Mesenchymal stem cell (in vitro differentiated cells and primary cell): ENCODE results near the gene TRIM25.
A peak's percentile ranks its signal among the peaks of the same experiment; 100 is the strongest.

ENCODE experiments used
- DNase-seq: peaks from one replicate; pipeline ENCODE4 v3.0.0-alpha.2; 2013
- H2AFZ ChIP-seq: one replicate; pipeline ENCODE4 v1.6.1; 2013; ENCODE audit warnings: low read depth, mild to moderate bottlenecking, control low read depth, inconsistent platforms, low read length, moderate library complexity
- H2AK5ac ChIP-seq: 2 replicates; pipeline ENCODE4 v1.6.1; 2013; ENCODE audit warnings: low read length, moderate library complexity, mild to moderate bottlenecking, inconsistent platforms; ENCODE audit not compliant: severe bottlenecking
- H2BK120ac ChIP-seq: one replicate; pipeline ENCODE4 v1.6.1; 2013; ENCODE audit warnings: low read depth, mild to moderate bottlenecking, inconsistent platforms, low read length, moderate library complexity
- H2BK12ac ChIP-seq, 2 experiments: one replicate each; pipeline ENCODE4 v1.6.1; 2013; ENCODE audit warnings: inconsistent platforms in 2 of 2, low read length in 2 of 2, mild to moderate bottlenecking in 2 of 2, moderate library complexity in 2 of 2, control low read depth in 1 of 2
- H2BK15ac ChIP-seq: one replicate; pipeline ENCODE4 v1.6.1; 2013; ENCODE audit warnings: mild to moderate bottlenecking, low read depth, inconsistent platforms; ENCODE audit not compliant: poor library complexity, severe bottlenecking
- H2BK5ac ChIP-seq: 2 replicates; pipeline ENCODE4 v1.6.1; 2013; ENCODE audit warnings: low read depth, mild to moderate bottlenecking, low read length, control low read depth, inconsistent platforms; ENCODE audit not compliant: poor library complexity, severe bottlenecking
- H3K14ac ChIP-seq, 2 experiments: one replicate each; pipeline ENCODE4 v1.6.1; 2013; ENCODE audit warnings: inconsistent platforms in 2 of 2, low read length in 2 of 2, control low read depth in 1 of 2, mild to moderate bottlenecking in 1 of 2, moderate library complexity in 1 of 2
- H3K18ac ChIP-seq, 2 experiments: one replicate each; pipeline ENCODE4 v1.6.1; 2013; ENCODE audit warnings: inconsistent platforms in 2 of 2, low read length in 2 of 2, control low read depth in 1 of 2, low read depth in 1 of 2, mild to moderate bottlenecking in 1 of 2
- H3K23ac ChIP-seq, 2 experiments: one replicate each; pipeline ENCODE4 v1.6.1; 2013; ENCODE audit warnings: inconsistent platforms in 2 of 2, low read length in 2 of 2, mild to moderate bottlenecking in 2 of 2, moderate library complexity in 2 of 2, control low read depth in 1 of 2
- H3K27ac ChIP-seq: 2 replicates; pipeline ENCODE4 v1.5.1; 2013; ENCODE audit warnings: mild to moderate bottlenecking, moderate library complexity, low read length, control low read depth, inconsistent platforms; ENCODE audit not compliant: poor library complexity, severe bottlenecking
- H3K27me3 ChIP-seq, 2 experiments: 2 replicates each; pipeline versions ENCODE4 v1.6.1 to v1.7.0; 2013; ENCODE audit warnings: low read length in 2 of 2, mild to moderate bottlenecking in 2 of 2, moderate library complexity in 2 of 2, control low read depth in 1 of 2, inconsistent platforms in 1 of 2; ENCODE audit not compliant: control insufficient read depth in 1 of 2, insufficient read depth in 1 of 2
- H3K36me3 ChIP-seq, 2 experiments: 2 replicates each; pipeline versions ENCODE4 v1.6.1 to v1.7.0; 2013; ENCODE audit warnings: low read length in 2 of 2, control low read depth in 1 of 2, inconsistent platforms in 1 of 2, low read depth in 1 of 2, mild to moderate bottlenecking in 1 of 2; ENCODE audit not compliant: insufficient read depth in 2 of 2, control insufficient read depth in 1 of 2
- H3K4ac ChIP-seq, 2 experiments: one replicate each; pipeline ENCODE4 v1.6.1; 2013; ENCODE audit warnings: inconsistent platforms in 2 of 2, low read length in 2 of 2, mild to moderate bottlenecking in 2 of 2, moderate library complexity in 2 of 2, control low read depth in 1 of 2, low read depth in 1 of 2
- H3K4me1 ChIP-seq: 2 replicates; pipeline ENCODE4 v1.6.1; 2013; ENCODE audit warnings: low read depth, low read length, control low read depth; ENCODE audit not compliant: control insufficient read depth, insufficient read depth
- H3K4me2 ChIP-seq: 2 replicates; pipeline ENCODE4 v1.6.1; 2013; ENCODE audit warnings: low read length, mild to moderate bottlenecking, inconsistent platforms; ENCODE audit not compliant: poor library complexity, severe bottlenecking
- H3K4me3 ChIP-seq, 2 experiments: 2 replicates each; pipeline versions ENCODE4 v1.5.1 to v1.7.0; 2013; ENCODE audit warnings: low read length in 2 of 2, mild to moderate bottlenecking in 2 of 2, control low read depth in 1 of 2, low read depth in 1 of 2; ENCODE audit not compliant: insufficient read depth in 1 of 2
- H3K79me1 ChIP-seq: replicated peaks from 2 replicates; pipeline ENCODE4 v1.6.1; 2013; ENCODE audit warnings: mild to moderate bottlenecking, control low read depth, low read length, inconsistent platforms; ENCODE audit not compliant: poor library complexity, severe bottlenecking
- H3K9ac ChIP-seq: 2 replicates; pipeline ENCODE4 v1.7.0; 2013; ENCODE audit warnings: mild to moderate bottlenecking, low read length, moderate library complexity
- H3K9me3 ChIP-seq: 2 replicates; pipeline ENCODE4 v1.7.0; 2013; ENCODE audit warnings: mild to moderate bottlenecking, low read length; ENCODE audit not compliant: control insufficient read depth
- H4K8ac ChIP-seq: one replicate; pipeline ENCODE4 v1.6.1; 2013; ENCODE audit warnings: inconsistent platforms, mild to moderate bottlenecking, low read length, moderate library complexity
- H4K91ac ChIP-seq: one replicate; pipeline ENCODE4 v1.6.1; 2013; ENCODE audit warnings: mild to moderate bottlenecking, low read length, inconsistent platforms
- WGBS: methylation state at CpG from one replicate; pipeline ENCODE4 v1.1.7; 2013; ENCODE audit warnings: mixed read lengths; 5-methylcytosine and 5-hydroxymethylcytosine counted together

TRIM25 gene

GRCh38 chr17:56887105-56887504 is 26.7 kb downstream of the TRIM25 start:
- peaks cover 33 to 68% of the 10 kb centered on the region in 2 experiments for H3K36me3 ChIP-seq
- H4K91ac ChIP-seq: no peak overlapping the region
- no peak overlapping the region for H2BK120ac ChIP-seq
- H3K4ac ChIP-seq: no peak overlapping the region
- no peak for DNase-seq
- H3K9ac ChIP-seq: no peak overlapping the region
- H3K14ac ChIP-seq: no peak overlapping the region
- H3K27me3 ChIP-seq: no peaks in the 10 kb centered on the region
- no peak overlapping the region for H3K27ac ChIP-seq
- H2BK5ac ChIP-seq: no peak overlapping the region
- H4K8ac ChIP-seq: no peak overlapping the region
- peaks cover 1% of the 10 kb centered on the region for H3K4me1 ChIP-seq
- H3K79me1 ChIP-seq: peaks cover 2% of the 10 kb centered on the region
- no peak overlapping the region for H2AFZ ChIP-seq
- H3K23ac ChIP-seq: no peak overlapping the region
- no peak overlapping the region for H3K18ac ChIP-seq
- no peak overlapping the region for H3K4me2 ChIP-seq
- H2BK15ac ChIP-seq: no peak overlapping the region
- no peak overlapping the region for H2BK12ac ChIP-seq
- 95% methylated on average over 4 of the region's 5 CpGs for WGBS
- no peak overlapping the region for H3K4me3 ChIP-seq
- peaks cover 5% of the 10 kb centered on the region for H3K9me3 ChIP-seq
- H2AK5ac ChIP-seq: no peak overlapping the region

- H3K9ac ChIP-seq: no peak overlapping the region
- H3K9me3 ChIP-seq: peaks cover 5% of the 10 kb centered on the region
- no peak overlapping the region for H2BK5ac ChIP-seq
- H4K91ac ChIP-seq: no peak overlapping the region
- H3K23ac ChIP-seq: no peak overlapping the region
- H2AFZ ChIP-seq: no peak overlapping the region
- peaks cover 25 to 60% of the 10 kb centered on the region in 2 experiments for H3K36me3 ChIP-seq
- H2AK5ac ChIP-seq: no peak overlapping the region
- no peak overlapping the region for H2BK15ac ChIP-seq
- no peaks in the 10 kb centered on the region for H3K27me3 ChIP-seq
- no peak overlapping the region for H2BK12ac ChIP-seq
- DNase-seq: no peak
- 94% methylated on average over 2 of the region's 2 CpGs for WGBS
- H3K4ac ChIP-seq: no peak overlapping the region
- no peak overlapping the region for H3K27ac ChIP-seq
- no peak overlapping the region for H4K8ac ChIP-seq
- H3K4me3 ChIP-seq: no peak overlapping the region
- H3K79me1 ChIP-seq: peaks cover 2% of the 10 kb centered on the region
- no peak overlapping the region for H3K4me2 ChIP-seq
- peaks cover 1% of the 10 kb centered on the region for H3K4me1 ChIP-seq
- no peak overlapping the region for H3K14ac ChIP-seq
- no peak overlapping the region for H3K18ac ChIP-seq
- no peak overlapping the region for H2BK120ac ChIP-seq
These were observed 27.5 kb downstream of the TRIM25 start for GRCh38 chr17:56886288-56886731.

- H3K4me2 ChIP-seq: no peak overlapping the region
- H2BK15ac ChIP-seq: no peak overlapping the region
- H3K27ac ChIP-seq: no peak overlapping the region
- H3K14ac ChIP-seq: no peak overlapping the region
- H2BK5ac ChIP-seq: no peak overlapping the region
- no peaks in the 10 kb centered on the region for H3K27me3 ChIP-seq
- no peak overlapping the region for H3K18ac ChIP-seq
- 87% methylated on average over 2 of the region's 2 CpGs for WGBS
- H3K9ac ChIP-seq: no peak overlapping the region
- H2AFZ ChIP-seq: no peak overlapping the region
- no peak overlapping the region for H2BK12ac ChIP-seq
- no peak overlapping the region for H3K4me3 ChIP-seq
- H3K23ac ChIP-seq: no peak overlapping the region
- no peak overlapping the region for H4K8ac ChIP-seq
- H3K4me1 ChIP-seq: peaks cover 1% of the 10 kb centered on the region
- H3K36me3 ChIP-seq: peaks cover 16 to 50% of the 10 kb centered on the region in 2 experiments
- peaks cover 5% of the 10 kb centered on the region for H3K9me3 ChIP-seq
- H2BK120ac ChIP-seq: no peak overlapping the region
- no peak for DNase-seq
- H4K91ac ChIP-seq: no peak overlapping the region
- no peak overlapping the region for H2AK5ac ChIP-seq
- H3K4ac ChIP-seq: no peak overlapping the region
- peaks cover 2% of the 10 kb centered on the region for H3K79me1 ChIP-seq
These were observed 28.6 kb downstream of the TRIM25 start for GRCh38 chr17:56885312-56885657.

GRCh38 chr17:56884483-56885311 is 29.2 kb downstream of the TRIM25 start:
- H3K27me3 ChIP-seq: no peaks in the 10 kb centered on the region
- no peak overlapping the region for H2AFZ ChIP-seq
- H3K4me3 ChIP-seq: no peak overlapping the region
- no peak overlapping the region for H4K8ac ChIP-seq
- peaks cover 1% of the 10 kb centered on the region for H3K4me1 ChIP-seq
- no peak overlapping the region for H3K4ac ChIP-seq
- no peak overlapping the region for H3K4me2 ChIP-seq
- no peak overlapping the region for H2BK120ac ChIP-seq
- peaks cover 5% of the 10 kb centered on the region for H3K9me3 ChIP-seq
- peaks cover 2% of the 10 kb centered on the region for H3K79me1 ChIP-seq
- no peak overlapping the region for H2BK15ac ChIP-seq
- 92% methylated on average over 5 of the region's 6 CpGs for WGBS
- no peak overlapping the region for H2AK5ac ChIP-seq
- H4K91ac ChIP-seq: no peak overlapping the region
- no peak overlapping the region for H2BK5ac ChIP-seq
- no peak overlapping the region for H3K9ac ChIP-seq
- H3K27ac ChIP-seq: no peak overlapping the region
- DNase-seq: no peak
- H3K23ac ChIP-seq: no peak overlapping the region
- H3K14ac ChIP-seq: peak overlapping the region in 1 of 2 experiments; percentile 86
- H3K36me3 ChIP-seq: peaks cover 14 to 44% of the 10 kb centered on the region in 2 experiments
- H3K18ac ChIP-seq: peak overlapping the region in 1 of 2 experiments; percentile 2
- H2BK12ac ChIP-seq: no peak overlapping the region
